ENCODE measurements around the gene SLC2A4.

The SLC2A4 gene

GRCh38 chr17:7296189-7296861, 14.8 kb downstream of the SLC2A4 start:
- in situ Hi-C loops (cut with MboI; ENCODE audit: low sequenced_read_pairs) = no loop called here

DNA sequence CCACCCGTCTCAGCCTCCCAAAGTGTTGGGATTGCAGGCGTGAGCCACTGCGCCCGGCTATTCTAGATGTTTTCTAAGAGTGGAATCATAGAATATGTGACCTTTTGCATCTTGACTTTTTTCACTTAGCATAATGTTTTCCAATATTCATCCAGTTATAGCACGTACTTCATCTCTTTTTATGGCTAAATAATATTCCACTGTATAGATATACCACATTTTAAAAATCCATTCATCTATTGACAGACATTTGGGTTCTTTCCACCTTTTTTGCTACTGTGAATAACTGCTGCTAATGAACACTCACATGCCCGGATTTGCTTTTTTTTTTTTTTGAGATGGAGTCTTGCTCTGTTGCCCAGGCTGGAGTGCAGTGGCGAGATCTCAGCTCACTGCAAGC, 22.7 kb downstream of the SLC2A4 start:
- in situ Hi-C loops (cut with MboI; ENCODE audit: low sequenced_read_pairs) = no loop called here

- in situ Hi-C loops (cut with MboI; ENCODE audit: low sequenced_read_pairs) = no loop called here
Measured at GRCh38 chr17:7306911-7307685, 25.6 kb downstream of the SLC2A4 start, which contains the start of gene EIF5A. Gene EIF5A (plus strand): TSS chr17:7307628. CDS start chr17:7309636, 2,008 bp downstream.

- in situ Hi-C loops (cut with MboI; ENCODE audit: low sequenced_read_pairs) = no loop called here
Measured at GRCh38 chr17:7307686-7308624, 26.4 kb downstream of the SLC2A4 start.

DNA sequence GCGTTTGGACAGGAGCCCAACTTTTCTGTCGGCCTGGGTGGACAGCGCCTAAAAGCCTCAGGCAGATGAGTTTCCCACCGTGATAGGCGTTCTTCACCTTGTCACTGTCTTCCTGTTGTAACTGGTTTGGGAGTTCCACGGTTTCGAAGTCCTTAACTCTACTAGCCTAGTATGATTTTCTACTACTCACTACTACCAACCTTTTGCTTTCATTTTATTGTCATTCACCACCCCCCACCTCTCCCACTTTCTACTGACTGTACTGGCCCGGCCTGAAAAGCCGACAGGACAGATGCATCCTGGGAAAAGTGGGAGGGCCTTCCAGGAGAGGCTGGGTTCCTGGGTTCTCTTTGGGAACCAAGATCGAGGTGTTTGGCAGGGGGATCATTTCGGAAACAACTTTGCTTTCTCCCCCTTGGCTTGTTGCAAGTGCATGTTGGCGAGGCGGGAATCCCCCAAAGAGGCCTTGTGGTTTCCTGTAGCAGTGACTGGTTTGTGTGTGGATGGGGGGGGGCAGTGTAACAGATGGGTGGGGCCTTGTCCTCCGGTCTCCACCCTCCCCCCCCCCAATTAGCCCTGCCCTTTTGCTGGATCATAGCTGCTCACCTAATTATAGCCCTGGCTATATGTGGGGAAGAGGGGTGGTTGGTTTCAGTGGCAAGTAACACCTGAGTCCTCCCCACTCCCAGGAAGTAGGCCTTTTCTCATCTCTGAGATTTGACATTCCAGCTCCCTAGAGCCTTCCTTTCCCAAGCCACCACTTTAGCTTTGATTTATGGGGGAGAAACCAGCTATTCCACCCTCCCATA, 27.3 kb downstream of the SLC2A4 start:
- in situ Hi-C loops (cut with MboI; ENCODE audit: low sequenced_read_pairs) = no loop called here

GRCh38 chr17:7309628-7310027, 28.1 kb downstream of the SLC2A4 start:
- in situ Hi-C loops (cut with MboI; ENCODE audit: low sequenced_read_pairs) = no loop called here

GRCh38 chr17:7311110-7311705, 29.7 kb downstream of the SLC2A4 start:
- in situ Hi-C loops (cut with MboI; ENCODE audit: low sequenced_read_pairs) = no loop called here

DNA sequence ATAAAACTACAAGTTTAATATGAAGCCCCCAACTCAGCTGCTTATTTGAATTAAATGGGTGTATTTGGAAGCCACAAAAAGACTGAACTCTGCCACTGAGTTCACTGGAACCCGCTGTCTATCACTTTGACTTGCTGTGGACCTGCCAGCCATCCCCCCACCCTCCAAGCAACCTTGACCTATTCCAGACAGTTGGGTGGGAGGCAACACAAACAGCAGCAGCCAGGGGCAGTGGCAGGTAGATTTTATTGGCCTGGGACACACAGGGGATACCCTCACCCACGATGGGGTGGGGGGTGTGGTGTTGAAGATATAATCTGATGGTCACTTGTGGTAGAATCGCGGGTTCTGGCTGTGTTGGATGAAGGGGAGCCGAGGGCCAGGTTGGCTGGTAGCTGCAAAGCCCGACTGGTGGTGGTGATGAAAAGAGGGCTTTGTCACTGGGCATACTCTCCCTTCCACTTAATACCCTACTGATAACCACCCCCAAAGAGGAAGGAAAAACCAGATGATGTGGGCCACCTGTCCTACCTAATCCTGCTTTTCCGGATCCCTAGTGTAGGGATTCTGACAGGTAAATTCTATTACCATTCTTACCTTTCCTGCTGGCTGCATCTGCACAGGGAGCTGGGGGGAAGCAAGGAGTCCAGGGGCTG, 31.0 kb downstream of the SLC2A4 start:
- in situ Hi-C loops (cut with MboI; ENCODE audit: low sequenced_read_pairs) = no loop called here

GRCh38 chr17:7313088-7313889, 31.8 kb downstream of the SLC2A4 start:
- in situ Hi-C loops (cut with MboI; ENCODE audit: low sequenced_read_pairs) = no loop called here

GRCh38 chr17:7313890-7314718, 32.6 kb downstream of the SLC2A4 start:
- in situ Hi-C loops (cut with MboI; ENCODE audit: low sequenced_read_pairs) = no loop called here

DNA sequence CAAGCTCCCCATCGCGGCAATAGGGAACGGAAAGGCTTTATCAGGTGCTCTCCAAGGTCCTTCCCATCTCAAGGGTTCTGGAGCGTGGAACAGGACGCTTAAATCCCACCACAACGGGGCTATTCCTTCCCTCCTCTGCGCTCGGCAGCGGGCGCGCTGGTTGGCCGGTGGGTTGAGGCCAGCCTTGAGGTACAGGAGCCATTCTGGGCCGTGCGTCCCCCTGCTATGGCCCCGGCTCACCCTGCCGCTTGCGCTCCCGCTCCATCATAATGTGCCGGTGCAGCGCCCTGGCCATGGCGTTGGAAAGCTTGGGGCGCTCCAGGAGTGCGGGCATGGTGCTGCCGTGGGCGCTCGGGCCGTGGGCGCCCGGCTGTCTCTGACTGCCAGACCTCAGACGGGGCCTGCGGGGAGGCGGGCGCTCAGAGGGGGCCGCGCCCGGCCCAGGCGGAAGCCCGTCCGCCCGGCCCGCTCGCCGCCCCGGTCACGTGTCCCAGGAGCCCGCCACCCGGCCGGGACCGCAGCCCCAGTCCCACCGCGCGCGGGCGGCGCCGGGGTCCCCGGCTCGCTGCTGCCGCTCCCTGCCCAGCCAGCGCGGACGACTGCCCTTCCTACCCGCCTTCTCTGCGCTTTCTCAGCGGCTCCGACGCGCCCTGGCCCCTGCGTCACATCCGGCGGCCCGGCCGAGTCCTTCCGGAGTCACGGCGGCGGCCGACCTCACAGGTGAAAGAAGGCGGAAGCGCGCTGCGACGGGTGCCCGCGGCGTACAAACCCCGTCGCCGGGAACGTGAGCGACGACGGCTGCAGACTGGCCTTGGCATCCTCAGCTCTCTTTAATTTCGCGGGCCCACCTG, 33.4 kb downstream of the SLC2A4 start, which contains the start of gene GPS2:
TSS of gene GPS2 (minus strand) at position 642 of the 851 bp plus-strand sequence. CDS start at position 334, 308 bp downstream.
- in situ Hi-C loops (cut with MboI; ENCODE audit: low sequenced_read_pairs) = no loop called here

- in situ Hi-C loops (cut with MboI; ENCODE audit: low sequenced_read_pairs) = no loop called here
Measured at GRCh38 chr17:7315570-7316235, 34.2 kb downstream of the SLC2A4 start.

- in situ Hi-C loops (cut with MboI; ENCODE audit: low sequenced_read_pairs) = no loop called here
Measured at GRCh38 chr17:7317161-7317803, 35.8 kb downstream of the SLC2A4 start.

GRCh38 chr17:7318121-7318860, 36.8 kb downstream of the SLC2A4 start:
- in situ Hi-C loops (cut with MboI; ENCODE audit: low sequenced_read_pairs) = no loop called here

DNA sequence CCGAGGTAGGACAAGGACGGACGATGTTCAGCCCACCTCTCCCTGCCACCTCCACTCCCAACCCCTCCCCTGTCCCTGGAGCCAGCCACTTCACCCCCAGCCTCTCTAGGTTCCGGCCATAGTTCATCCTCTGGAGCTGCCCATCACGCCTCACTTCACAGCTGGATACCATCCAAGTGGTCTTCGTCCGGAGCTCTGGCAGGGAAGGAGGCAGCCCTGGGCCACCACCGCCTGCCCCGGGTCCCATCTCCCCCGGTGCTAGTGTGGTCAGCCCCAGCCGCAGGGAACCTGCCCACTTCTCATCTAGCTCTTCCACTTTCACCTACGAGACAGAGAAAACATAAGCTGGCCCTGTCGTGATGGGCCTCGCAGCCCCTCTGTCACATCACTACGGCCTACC, 39.9 kb downstream of the SLC2A4 start:
- in situ Hi-C loops (cut with MboI; ENCODE audit: low sequenced_read_pairs) = no loop called here

Data from hTERT RPE-1 (cell line).